Osteoblast (primary cell): Measurements from ENCODE around the gene GDPD4. TPM values are rescaled to one million over a fixed set of nuclear protein-coding genes. Genes with fewer than 3 reads are reported as not detected.

Experiments used
- DNase-seq: peaks from one replicate; pipeline ENCODE4 v3.0.0; 2011; ENCODE audit warnings: low spot score, mixed read lengths; ENCODE audit not compliant: insufficient read length; ENCODE audit errors: missing footprints
- H2AFZ ChIP-seq: 2 replicates; pipeline ENCODE4 v1.6.0; 2011; ENCODE audit warnings: mild to moderate bottlenecking, low read length
- H3K27ac ChIP-seq: 2 replicates; pipeline ENCODE4 v1.5.1; 2011; ENCODE audit warnings: mild to moderate bottlenecking, low read depth, low read length, moderate library complexity
- H3K27me3 ChIP-seq: 2 replicates; pipeline ENCODE4 v1.6.0; 2012; ENCODE audit warnings: mild to moderate bottlenecking, control low read depth, inconsistent platforms, low read length, moderate library complexity; ENCODE audit not compliant: insufficient read depth
- H3K36me3 ChIP-seq: 2 replicates; pipeline ENCODE4 v1.5.1; 2011; ENCODE audit warnings: mild to moderate bottlenecking, low read length, control low read depth, moderate library complexity; ENCODE audit not compliant: insufficient read depth
- H3K4me1 ChIP-seq: 2 replicates; pipeline ENCODE4 v1.5.1; 2011; ENCODE audit warnings: mild to moderate bottlenecking, low read length, control low read depth, moderate library complexity; ENCODE audit not compliant: insufficient read depth
- H3K4me2 ChIP-seq: 2 replicates; pipeline ENCODE4 v1.6.0; 2011; ENCODE audit warnings: mild to moderate bottlenecking, low read length; ENCODE audit not compliant: insufficient read depth
- H3K4me3 ChIP-seq: fragments of 200-600 bp; sonication (generic); 3 replicates; pipeline ENCODE4 v1.5.1; 2012; ENCODE audit warnings: mild to moderate bottlenecking, low read length, inconsistent platforms; ENCODE audit not compliant: insufficient read depth
- H3K79me2 ChIP-seq: 2 replicates; pipeline ENCODE4 v1.6.0; 2012; ENCODE audit warnings: mild to moderate bottlenecking, low read length, control low read depth, inconsistent platforms; ENCODE audit not compliant: insufficient read depth
- H3K9me3 ChIP-seq: 2 replicates; pipeline ENCODE4 v1.5.1; 2011; ENCODE audit warnings: low read depth, low read length, control low read depth
- H4K20me1 ChIP-seq: 2 replicates; pipeline ENCODE4 v1.6.0; 2012; ENCODE audit warnings: mild to moderate bottlenecking, low read length, control low read depth; ENCODE audit not compliant: insufficient read depth
- total RNA-seq: library from RNA; depleted of rRNA; stranded (reverse); fragments of >200 nt; gene quantifications from 2 replicates; pipeline ENCODE4 v1.2.3, GENCODE V29; 2012
- TF ChIP-seq, protein P1 (sequence below): IDR thresholded peaks from 2 replicates; pipeline ENCODE4 v1.5.1; 2011; ENCODE audit warnings: mild to moderate bottlenecking, low read depth, low read length, moderate library complexity; ENCODE audit errors: extremely low read depth

GDPD4 gene
- total RNA-seq, 1 donor, result not detected

DNA sequence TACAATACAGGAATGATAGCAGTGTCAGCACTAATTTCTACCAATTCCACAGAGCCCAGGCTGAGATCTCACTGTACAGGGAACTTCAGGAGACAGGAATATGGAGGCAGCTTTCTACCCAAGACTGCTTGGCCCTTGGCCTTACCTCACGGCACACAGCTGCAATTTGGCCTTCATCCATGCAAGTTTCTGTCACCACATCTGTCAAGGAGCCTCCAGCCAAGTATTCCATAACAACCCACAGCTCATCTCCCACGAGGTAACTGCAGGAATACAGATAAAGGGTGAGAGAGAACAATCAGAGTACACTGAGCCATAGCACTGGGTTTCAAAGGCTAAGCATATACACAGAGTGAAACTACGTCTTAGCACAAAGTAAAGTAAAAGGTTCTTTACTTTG is 39.0 kb upstream of the GDPD4 start:
- Histone ChIP-seq H4K20me1 (no peaks in the 10 kb centered on the region), H2AFZ (no peak overlapping the region), H3K4me2 (no peak overlapping the region), H3K27ac (no peak overlapping the region), H3K27me3 (no peaks in the 10 kb centered on the region), H3K9me3 (no peaks in the 10 kb centered on the region), H3K79me2 (no peaks in the 10 kb centered on the region), H3K36me3 (no peaks in the 10 kb centered on the region), H3K4me3 (no peak overlapping the region), H3K4me1 (peaks cover 3% of the 10 kb centered on the region)
- TF ChIP-seq, protein P1, sequence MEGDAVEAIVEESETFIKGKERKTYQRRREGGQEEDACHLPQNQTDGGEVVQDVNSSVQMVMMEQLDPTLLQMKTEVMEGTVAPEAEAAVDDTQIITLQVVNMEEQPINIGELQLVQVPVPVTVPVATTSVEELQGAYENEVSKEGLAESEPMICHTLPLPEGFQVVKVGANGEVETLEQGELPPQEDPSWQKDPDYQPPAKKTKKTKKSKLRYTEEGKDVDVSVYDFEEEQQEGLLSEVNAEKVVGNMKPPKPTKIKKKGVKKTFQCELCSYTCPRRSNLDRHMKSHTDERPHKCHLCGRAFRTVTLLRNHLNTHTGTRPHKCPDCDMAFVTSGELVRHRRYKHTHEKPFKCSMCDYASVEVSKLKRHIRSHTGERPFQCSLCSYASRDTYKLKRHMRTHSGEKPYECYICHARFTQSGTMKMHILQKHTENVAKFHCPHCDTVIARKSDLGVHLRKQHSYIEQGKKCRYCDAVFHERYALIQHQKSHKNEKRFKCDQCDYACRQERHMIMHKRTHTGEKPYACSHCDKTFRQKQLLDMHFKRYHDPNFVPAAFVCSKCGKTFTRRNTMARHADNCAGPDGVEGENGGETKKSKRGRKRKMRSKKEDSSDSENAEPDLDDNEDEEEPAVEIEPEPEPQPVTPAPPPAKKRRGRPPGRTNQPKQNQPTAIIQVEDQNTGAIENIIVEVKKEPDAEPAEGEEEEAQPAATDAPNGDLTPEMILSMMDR, result no peak
- no peak for DNase-seq

DNA sequence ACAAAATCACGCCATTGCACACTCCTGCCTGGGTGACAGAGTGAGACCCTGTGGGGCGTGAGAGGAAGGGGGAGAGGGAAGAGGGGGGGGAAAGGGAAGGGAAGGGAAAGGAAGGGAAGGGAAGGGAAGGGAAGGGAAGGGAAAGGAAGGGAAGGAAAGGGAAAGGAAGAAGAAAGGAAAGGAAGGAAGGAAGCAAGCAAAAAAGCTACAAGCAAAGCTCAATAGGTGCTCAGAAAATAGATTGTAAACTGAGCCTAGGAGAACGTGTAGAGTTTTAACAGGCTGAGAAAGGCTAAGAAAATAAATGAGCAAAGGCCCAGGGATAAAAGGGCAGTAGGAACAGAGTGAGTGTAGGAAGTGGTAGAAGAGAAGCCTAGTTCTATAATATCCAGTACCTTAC is 30.8 kb upstream of the GDPD4 start:
- Histone ChIP-seq H3K9me3 (no peaks in the 10 kb centered on the region), H2AFZ (no peak overlapping the region), H3K79me2 (no peaks in the 10 kb centered on the region), H3K27me3 (no peaks in the 10 kb centered on the region), H3K4me1 (no peaks in the 10 kb centered on the region), H3K27ac (no peak overlapping the region), H3K4me2 (no peak overlapping the region), H3K4me3 (no peak overlapping the region), H3K36me3 (peaks cover 7% of the 10 kb centered on the region), H4K20me1 (no peaks in the 10 kb centered on the region)
- DNase-seq, result no peak
- TF ChIP-seq, protein P1, result no peak

DNA sequence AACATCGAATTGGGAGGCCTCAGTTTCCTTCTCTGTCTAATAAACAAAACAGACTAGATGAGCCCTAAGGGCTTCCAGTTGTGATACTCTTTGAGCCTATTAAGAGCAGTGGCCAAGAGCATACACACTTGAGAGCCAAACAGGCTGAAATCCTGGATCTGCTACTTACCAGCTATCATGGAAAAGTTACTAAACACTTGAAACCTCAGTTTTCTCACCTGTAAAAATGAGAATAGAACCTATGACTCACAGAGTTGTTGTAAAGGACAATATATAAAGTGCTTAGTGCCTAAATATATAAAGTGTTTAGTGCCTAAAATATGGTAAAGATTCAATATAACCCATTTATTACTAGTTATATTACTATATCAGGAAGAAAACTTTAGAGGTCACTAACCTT is 23.7 kb upstream of the GDPD4 start:
- H3K9me3 ChIP-seq, result no peaks in the 10 kb centered on the region
- H3K4me3 ChIP-seq, result no peak overlapping the region
- no peak overlapping the region for H2AFZ ChIP-seq
- H3K4me2 ChIP-seq, result no peak overlapping the region
- DNase-seq, result no peak
- H3K27ac ChIP-seq, result no peak overlapping the region
- no peaks in the 10 kb centered on the region for H3K79me2 ChIP-seq
- TF ChIP-seq, protein P1, result no peak
- peaks cover 12% of the 10 kb centered on the region for H3K4me1 ChIP-seq
- H4K20me1 ChIP-seq, result no peaks in the 10 kb centered on the region
- no peaks in the 10 kb centered on the region for H3K36me3 ChIP-seq
- no peaks in the 10 kb centered on the region for H3K27me3 ChIP-seq

DNA sequence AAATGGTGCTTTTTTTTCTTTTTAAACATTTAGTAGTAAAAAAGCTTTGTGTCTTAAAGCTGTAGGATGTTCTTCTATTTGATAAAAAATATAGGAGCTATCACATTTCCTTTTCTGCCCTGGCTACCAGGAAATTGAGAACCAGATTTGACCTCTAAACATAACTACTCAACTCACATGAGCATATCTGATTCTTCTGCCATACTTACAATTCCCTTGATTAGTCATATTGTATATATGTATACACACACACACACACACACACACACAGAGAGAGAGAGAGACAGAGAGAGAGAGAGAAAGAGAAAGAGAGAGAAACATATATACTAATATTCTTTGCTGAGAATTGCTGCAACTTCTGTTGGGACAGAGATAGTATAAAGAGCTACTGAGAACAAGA is 23.0 kb upstream of the GDPD4 start:
- H3K9me3 ChIP-seq, result no peaks in the 10 kb centered on the region

More for the DNA sequence above, 23.0 kb upstream of the GDPD4 start:
- peaks cover 12% of the 10 kb centered on the region for H3K4me1 ChIP-seq
- DNase-seq, result no peak
- no peak overlapping the region for H3K27ac ChIP-seq
- H3K4me3 ChIP-seq, result no peak overlapping the region
- H3K4me2 ChIP-seq, result no peak overlapping the region
- H2AFZ ChIP-seq, result no peak overlapping the region
- H4K20me1 ChIP-seq, result no peaks in the 10 kb centered on the region
- H3K27me3 ChIP-seq, result no peaks in the 10 kb centered on the region
- no peaks in the 10 kb centered on the region for H3K79me2 ChIP-seq
- no peaks in the 10 kb centered on the region for H3K36me3 ChIP-seq
- TF ChIP-seq, protein P1, result no peak
